Prostate gland (tissue), 2 donors: Measurements from ENCODE around the gene RASAL2.

Experiments used
- CTCF ChIP-seq, 4 experiments: fragments of 200-600 bp in 2 of 4; fragments of 450-650 bp in 2 of 4; sonication (generic) in 2 of 4; IDR thresholded peaks; 1 replicate in 3 of 4; 2 replicates in 1 of 4; pipeline ENCODE4 v1.5.1; 2016 to 2019; ENCODE audit warnings: antibody characterized with exemption in 4 of 4, mild to moderate bottlenecking in 2 of 4, moderate library complexity in 2 of 4
- POLR2A ChIP-seq: fragments of 450-650 bp; IDR thresholded peaks from one replicate; pipeline ENCODE4 v1.6.1; 2016; ENCODE audit warnings: antibody characterized with exemption, mild to moderate bottlenecking
- POLR2AphosphoS5 ChIP-seq: sonication (generic); formaldehyde crosslinking; IDR thresholded peaks from one replicate; pipeline ENCODE4 v1.6.1; 2017; ENCODE audit warnings: antibody characterized with exemption

- TF ChIP-seq CTCF (IDR thresholded peaks at IDR 0.05) (no peak), POLR2A (no peak), POLR2AphosphoS5 (no peak)
These were observed 130.5 kb downstream of the RASAL2 start for GRCh38 chr1:178224358-178224757.
